MM.1S (cell line): ENCODE data around the gene HJURP.

Source experiments
- EZH2phosphoT487 ChIP-seq: fragments of 300-600 bp; sonication (generic); IDR thresholded peaks from 2 replicates; pipeline ENCODE4 v1.6.1; 2018; ENCODE audit warnings: antibody characterized with exemption, low read length
- TF ChIP-seq, protein P1 (sequence below): fragments of 300-600 bp; sonication (generic); IDR thresholded peaks from 2 replicates; pipeline ENCODE4 v1.5.1; 2016; ENCODE audit warnings: antibody characterized with exemption, low read length, mixed read lengths

DNA sequence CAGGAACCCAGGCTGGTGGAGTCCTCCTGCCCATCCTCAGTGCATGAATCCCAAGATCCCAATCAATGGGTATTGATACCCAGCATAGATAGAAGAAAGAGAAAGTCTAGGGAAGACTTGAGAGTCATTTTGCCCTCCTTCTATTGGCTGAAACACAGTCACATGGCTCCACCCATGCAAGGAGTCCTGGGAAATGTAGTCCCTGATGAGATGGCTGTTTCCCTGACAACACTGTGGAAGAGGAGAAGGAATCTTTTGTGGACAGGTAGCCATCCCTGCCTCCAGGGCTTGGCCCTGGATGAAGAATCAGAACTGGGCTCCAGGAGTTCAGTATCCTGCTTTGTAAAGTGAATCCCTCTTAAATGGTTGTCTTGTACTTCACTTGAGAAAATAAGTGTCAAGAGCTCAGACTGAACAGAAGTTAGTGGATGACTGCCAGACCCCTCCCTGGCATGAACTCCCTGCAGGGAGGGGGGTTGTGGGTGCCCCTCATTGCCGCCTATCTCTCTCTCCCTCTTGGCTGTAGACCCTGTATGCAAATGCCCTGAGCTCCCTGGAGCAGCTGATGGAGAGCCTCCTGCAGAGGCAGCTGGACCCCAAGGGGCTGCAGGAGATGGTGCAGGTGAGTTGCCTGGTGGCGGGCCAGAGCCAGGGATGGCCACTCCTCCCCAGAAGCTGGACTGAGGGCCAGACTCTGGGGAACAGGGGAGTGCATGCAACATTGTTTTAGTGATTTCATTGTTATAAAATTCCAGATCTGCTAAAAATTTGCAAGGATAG is 40.1 kb downstream of the HJURP start:
- TF ChIP-seq, protein P1, sequence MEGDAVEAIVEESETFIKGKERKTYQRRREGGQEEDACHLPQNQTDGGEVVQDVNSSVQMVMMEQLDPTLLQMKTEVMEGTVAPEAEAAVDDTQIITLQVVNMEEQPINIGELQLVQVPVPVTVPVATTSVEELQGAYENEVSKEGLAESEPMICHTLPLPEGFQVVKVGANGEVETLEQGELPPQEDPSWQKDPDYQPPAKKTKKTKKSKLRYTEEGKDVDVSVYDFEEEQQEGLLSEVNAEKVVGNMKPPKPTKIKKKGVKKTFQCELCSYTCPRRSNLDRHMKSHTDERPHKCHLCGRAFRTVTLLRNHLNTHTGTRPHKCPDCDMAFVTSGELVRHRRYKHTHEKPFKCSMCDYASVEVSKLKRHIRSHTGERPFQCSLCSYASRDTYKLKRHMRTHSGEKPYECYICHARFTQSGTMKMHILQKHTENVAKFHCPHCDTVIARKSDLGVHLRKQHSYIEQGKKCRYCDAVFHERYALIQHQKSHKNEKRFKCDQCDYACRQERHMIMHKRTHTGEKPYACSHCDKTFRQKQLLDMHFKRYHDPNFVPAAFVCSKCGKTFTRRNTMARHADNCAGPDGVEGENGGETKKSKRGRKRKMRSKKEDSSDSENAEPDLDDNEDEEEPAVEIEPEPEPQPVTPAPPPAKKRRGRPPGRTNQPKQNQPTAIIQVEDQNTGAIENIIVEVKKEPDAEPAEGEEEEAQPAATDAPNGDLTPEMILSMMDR: no peak
- no peak for TF ChIP-seq EZH2phosphoT487
